ENCODE measurements around the gene PSMA2. TPM values are rescaled to one million over a fixed set of nuclear protein-coding genes. Genes with fewer than 3 reads are reported as not detected.

The PSMA2 gene
- total RNA-seq, 2 donors from 2014 or later = 42.1 to 49.8 TPM

DNA sequence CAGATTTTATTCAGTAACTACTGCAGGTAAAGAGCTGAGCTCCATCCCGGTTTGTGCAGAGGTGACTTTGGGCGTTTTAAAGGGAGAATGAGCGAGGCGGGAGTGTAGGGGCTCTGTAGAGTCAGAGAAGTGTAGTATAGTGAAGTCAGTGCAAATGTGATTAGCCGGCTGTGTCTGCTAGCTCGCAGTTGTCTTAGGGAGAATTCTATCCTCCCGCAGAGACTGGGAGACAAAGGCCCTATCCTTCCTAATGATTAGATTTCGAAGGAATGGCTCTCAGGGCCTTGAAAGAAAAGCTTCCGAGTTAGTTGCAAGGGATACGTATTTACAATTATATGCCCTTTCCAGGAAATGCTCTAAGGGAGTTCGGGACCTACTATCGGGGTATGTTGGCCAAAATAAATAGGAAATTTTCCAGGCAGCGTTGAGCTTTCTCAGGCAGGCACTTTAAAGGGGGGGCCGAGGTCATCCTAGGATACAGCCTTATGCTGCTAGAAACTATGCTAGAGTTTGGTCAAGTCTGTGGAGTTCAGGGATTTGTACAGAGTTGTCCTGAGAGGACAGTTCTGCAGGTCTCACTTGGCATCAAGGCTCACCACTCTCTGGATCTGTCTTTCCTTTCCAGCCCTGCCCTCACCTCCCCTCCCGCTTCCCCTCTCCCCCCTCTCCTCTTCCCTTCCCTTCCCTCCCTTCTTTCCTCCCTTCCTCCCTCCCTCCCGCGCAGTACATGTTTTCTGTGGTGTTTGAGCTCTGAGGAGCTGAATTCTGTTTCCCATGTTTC, 1.0 kb upstream of the PSMA2 start:
- H3K36me3 Mint-ChIP-seq (ENCODE audit: low read depth) = peaks cover 9% of the 10 kb centered on the region
- no peaks in the 10 kb centered on the region for H3K9me3 ChIP-seq (ENCODE audit: control insufficient read depth, low read length, poor library complexity, severe bottlenecking)
- H3K27me3 Mint-ChIP-seq = no peaks in the 10 kb centered on the region
- ATAC-seq = no peak
- H3K27ac Mint-ChIP-seq = peak overlapping the region; percentile 98
- H3K4me1 Mint-ChIP-seq = peaks cover 40% of the 10 kb centered on the region
- DNase-seq = no peak
- H3K4me3 Mint-ChIP-seq = peak overlapping the region; percentile 100

DNA sequence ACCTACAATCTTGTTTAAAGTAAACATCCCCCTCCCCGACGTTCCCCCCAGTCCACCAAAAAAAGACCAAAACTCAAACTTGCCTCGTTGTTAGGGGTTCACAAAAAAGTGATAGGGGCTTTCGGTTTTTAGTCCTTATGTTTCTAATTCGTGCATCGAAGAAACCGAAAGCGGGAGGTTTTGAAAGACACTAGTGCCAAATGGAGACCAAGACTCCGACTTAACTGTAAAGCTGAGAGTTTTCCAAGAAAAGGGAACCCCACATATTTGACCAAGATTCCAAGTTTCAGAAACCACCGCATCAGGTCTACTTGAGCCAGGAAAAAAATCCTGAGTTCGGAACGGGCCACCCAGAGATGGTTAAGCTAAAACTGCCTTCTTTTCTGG, 534 bp downstream of the PSMA2 start:
- Mint-ChIP-seq H3K4me3 (peak overlapping the region; percentile 100), H3K4me1 (peaks cover 37% of the 10 kb centered on the region), H3K27me3 (no peaks in the 10 kb centered on the region), H3K27ac (peak overlapping the region; percentile 98), H3K36me3 (ENCODE audit: low read depth) (peaks cover 6% of the 10 kb centered on the region)
- no peaks in the 10 kb centered on the region for H3K9me3 ChIP-seq (ENCODE audit: control insufficient read depth, low read length, poor library complexity, severe bottlenecking)
- ATAC-seq (no peak), DNase-seq (no peak)

DNA sequence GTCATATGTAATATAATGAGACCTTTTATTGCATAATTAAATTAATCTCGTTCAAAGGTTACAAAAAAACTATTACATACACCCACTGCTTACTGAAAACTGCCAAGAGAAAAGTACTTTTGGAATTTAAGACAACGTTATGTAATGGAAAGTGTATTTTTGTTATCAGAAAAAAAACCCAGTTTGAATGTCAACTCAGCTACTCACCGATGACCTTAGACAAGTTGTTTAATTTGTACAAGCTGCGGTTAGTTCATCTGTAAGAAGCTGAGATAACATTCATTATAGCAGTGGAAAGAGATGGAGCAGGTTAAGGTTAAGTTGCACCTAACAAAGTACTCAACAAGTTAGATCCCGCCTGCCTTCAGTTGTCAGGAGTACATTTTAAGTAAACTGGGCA, 1.1 kb downstream of the PSMA2 start:
- peaks cover 6% of the 10 kb centered on the region for H3K36me3 Mint-ChIP-seq (ENCODE audit: low read depth)
- ATAC-seq (no peak), DNase-seq (no peak)
- peak overlapping the region; percentile 98 for H3K27ac Mint-ChIP-seq
- no peaks in the 10 kb centered on the region for H3K27me3 Mint-ChIP-seq
- H3K4me1 Mint-ChIP-seq = peaks cover 37% of the 10 kb centered on the region
- H3K4me3 Mint-ChIP-seq = peak overlapping the region; percentile 100
- H3K9me3 ChIP-seq (ENCODE audit: control insufficient read depth, low read length, poor library complexity, severe bottlenecking) = no peaks in the 10 kb centered on the region

DNA sequence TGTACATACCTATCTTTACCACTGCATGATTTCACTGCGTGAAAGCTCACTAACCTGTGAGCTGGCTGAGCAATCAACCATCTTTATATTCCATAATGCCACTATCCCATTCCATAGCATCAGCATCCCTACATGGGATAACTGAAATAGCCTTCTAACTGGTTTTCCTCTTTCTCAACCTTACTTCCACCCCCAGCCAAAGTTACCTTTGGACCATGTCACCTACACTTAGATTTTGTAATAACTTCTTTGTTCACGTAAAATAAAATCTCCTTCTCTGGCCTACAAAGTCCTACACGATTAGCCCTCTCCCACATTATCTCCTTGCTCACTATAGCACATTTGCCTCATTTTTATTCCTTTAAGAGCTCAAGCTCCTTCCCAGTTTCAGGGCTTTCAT, 2.5 kb downstream of the PSMA2 start:
- peaks cover 46% of the 10 kb centered on the region for H3K4me1 Mint-ChIP-seq
- H3K36me3 Mint-ChIP-seq (ENCODE audit: low read depth) = peaks cover 4% of the 10 kb centered on the region
- H3K27me3 Mint-ChIP-seq = no peaks in the 10 kb centered on the region
- no peaks in the 10 kb centered on the region for H3K9me3 ChIP-seq (ENCODE audit: control insufficient read depth, low read length, poor library complexity, severe bottlenecking)
- DNase-seq (no peak), ATAC-seq (no peak)
- peak overlapping the region; percentile 98 for H3K27ac Mint-ChIP-seq
- H3K4me3 Mint-ChIP-seq = peak overlapping the region; percentile 81

DNA sequence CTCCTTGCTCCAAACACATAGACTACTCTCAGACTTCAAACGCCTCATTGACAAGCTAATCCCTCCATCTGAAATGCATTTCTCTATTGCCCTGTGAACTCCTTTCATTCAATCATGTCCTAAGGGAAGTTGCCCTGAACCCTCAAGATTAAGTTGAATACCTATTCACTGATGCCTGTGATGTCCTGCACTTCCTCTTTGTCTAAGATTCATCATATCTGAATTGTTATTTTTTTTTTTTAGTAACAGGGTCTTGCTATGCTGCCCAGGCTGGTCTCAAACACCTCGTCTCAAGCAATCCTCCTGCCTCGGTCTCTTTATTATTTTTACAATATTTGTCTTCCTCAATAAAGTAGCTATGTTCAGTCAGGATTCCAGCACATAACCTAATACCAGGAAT, 3.2 kb downstream of the PSMA2 start:
- Mint-ChIP-seq H3K27ac (peak overlapping the region; percentile 98), H3K4me3 (no peak overlapping the region), H3K36me3 (ENCODE audit: low read depth) (peaks cover 4% of the 10 kb centered on the region), H3K27me3 (no peaks in the 10 kb centered on the region), H3K4me1 (peaks cover 42% of the 10 kb centered on the region)
- ATAC-seq = no peak
- no peaks in the 10 kb centered on the region for H3K9me3 ChIP-seq (ENCODE audit: control insufficient read depth, low read length, poor library complexity, severe bottlenecking)
- no peak for DNase-seq

DNA sequence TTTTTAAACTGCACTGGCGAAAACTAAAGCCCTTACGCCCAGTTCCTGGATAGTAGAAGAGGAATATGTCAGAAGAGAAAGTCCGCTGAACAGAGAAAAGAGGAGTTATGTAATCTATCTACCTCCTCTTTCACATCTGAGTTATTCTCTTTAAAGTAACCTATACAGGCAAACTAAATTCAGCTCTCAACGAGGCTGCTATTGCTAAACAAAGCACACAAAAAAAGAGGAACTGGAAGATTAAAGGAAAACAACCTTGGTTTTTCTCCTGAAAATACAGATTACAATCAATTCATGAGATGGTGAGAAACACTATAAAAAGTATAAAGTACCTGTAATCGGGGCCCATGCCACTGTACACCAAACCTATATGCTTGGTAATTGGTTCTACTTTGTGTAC, 5.8 kb downstream of the PSMA2 start:
- no peak overlapping the region for H3K27ac Mint-ChIP-seq
- no peaks in the 10 kb centered on the region for H3K27me3 Mint-ChIP-seq
- peaks cover 28% of the 10 kb centered on the region for H3K4me1 Mint-ChIP-seq
- ATAC-seq = no peak
- peaks cover 3% of the 10 kb centered on the region for H3K36me3 Mint-ChIP-seq (ENCODE audit: low read depth)
- no peak for DNase-seq
- H3K4me3 Mint-ChIP-seq = no peak overlapping the region
- H3K9me3 ChIP-seq (ENCODE audit: control insufficient read depth, low read length, poor library complexity, severe bottlenecking) = no peaks in the 10 kb centered on the region

DNA sequence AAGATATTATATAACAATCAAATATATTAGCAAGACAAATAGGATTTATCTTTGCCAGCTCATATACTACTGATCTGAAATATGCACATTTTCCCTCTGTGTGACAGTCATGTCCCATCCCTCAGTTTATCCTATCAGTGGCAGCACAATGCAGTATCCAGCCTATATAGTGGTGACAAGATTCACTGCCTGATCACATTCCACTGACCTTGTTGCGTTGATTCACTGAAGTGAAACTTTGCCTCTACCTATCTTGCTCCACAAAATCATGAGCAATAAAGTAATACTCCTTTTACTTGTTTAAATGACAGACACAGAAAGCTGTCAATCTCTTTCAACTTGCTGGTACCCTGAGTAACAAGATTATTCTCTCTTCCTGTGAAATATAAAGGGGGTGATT, 6.3 kb downstream of the PSMA2 start:
- Mint-ChIP-seq H3K27ac (peak overlapping the region; percentile 63), H3K4me3 (no peak overlapping the region)

DNA sequence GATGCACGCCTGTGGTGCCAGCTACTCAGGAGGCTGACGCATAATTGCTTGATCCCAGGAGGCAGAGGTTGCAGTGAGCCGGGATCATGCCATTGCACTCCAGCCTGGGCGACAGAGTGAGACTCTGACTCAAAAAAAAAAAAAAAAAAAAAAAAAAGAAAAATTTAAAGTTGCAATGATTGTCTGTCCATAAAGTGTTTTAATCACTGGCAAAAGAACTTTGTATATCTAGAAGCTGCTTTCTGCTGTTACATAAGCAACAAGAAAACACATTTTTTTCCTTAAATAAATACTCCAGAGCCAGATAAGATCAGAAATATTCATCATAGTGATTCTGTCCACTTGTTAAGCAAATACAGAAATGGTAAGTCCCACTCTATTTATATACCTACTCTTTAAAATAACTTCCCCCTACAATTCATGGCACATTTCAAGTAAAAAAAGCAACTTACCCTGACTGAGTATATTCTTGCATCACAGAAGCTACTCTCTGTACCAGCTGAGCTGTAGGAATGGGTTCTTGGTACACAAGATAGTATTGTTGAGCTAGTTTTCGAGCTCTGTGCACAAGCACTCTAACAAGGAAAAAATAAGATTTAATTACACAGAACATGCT, 7.6 kb downstream of the PSMA2 start:
- peaks cover 24% of the 10 kb centered on the region for H3K4me1 Mint-ChIP-seq
- H3K36me3 Mint-ChIP-seq (ENCODE audit: low read depth) = peaks cover 8% of the 10 kb centered on the region
- H3K27me3 Mint-ChIP-seq = no peaks in the 10 kb centered on the region
- no peaks in the 10 kb centered on the region for H3K9me3 ChIP-seq (ENCODE audit: control insufficient read depth, low read length, poor library complexity, severe bottlenecking)
- peak overlapping the region; percentile 63 for H3K27ac Mint-ChIP-seq
- no peak for DNase-seq
- ATAC-seq = no peak
- H3K4me3 Mint-ChIP-seq = no peak overlapping the region

More for the DNA sequence above, 6.3 kb downstream of the PSMA2 start:
- no peaks in the 10 kb centered on the region for H3K27me3 Mint-ChIP-seq
- ATAC-seq (no peak), DNase-seq (no peak)
- H3K4me1 Mint-ChIP-seq = peaks cover 30% of the 10 kb centered on the region
- no peaks in the 10 kb centered on the region for H3K9me3 ChIP-seq (ENCODE audit: control insufficient read depth, low read length, poor library complexity, severe bottlenecking)
- peaks cover 3% of the 10 kb centered on the region for H3K36me3 Mint-ChIP-seq (ENCODE audit: low read depth)

DNA sequence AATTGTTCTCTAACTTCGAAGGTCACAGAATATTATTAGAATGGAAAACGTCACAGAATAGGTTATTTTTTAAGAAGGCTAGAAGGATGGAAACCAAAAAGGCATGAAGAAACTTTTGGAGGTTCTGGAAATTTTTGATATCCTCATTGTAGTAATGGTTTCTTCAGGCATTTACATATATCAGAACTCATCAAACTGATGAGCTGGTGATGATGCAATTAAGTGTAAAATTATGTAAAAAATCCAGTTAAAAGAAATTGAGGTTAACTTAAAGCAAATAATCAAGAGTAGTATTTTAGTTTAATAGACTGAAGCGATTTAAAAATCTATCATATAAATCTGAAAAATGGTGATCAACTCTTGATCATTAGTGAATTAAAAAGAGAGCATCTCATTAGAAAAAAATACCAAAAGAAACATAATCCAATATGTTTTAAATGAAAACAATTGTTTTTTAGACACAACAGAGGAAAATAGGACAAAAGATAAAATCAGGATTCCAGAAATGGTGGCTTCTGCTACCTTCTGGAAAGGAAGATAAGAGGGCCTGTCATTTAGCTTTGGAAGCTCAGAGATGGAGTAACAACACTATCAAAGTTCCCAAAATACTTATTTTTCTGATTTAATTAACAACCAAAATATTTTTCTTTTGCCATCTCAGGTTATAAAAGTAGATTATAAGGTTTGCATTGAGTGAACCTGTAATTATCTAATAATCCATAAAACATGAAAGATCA, 9.8 kb downstream of the PSMA2 start:
- peaks cover 14% of the 10 kb centered on the region for H3K4me1 Mint-ChIP-seq
- no peak for ATAC-seq
- H3K27me3 Mint-ChIP-seq = no peaks in the 10 kb centered on the region
- no peaks in the 10 kb centered on the region for H3K9me3 ChIP-seq (ENCODE audit: control insufficient read depth, low read length, poor library complexity, severe bottlenecking)
- H3K36me3 Mint-ChIP-seq (ENCODE audit: low read depth) = peaks cover 8% of the 10 kb centered on the region
- no peak overlapping the region for H3K4me3 Mint-ChIP-seq
- no peak for DNase-seq
- H3K27ac Mint-ChIP-seq = no peak overlapping the region

DNA sequence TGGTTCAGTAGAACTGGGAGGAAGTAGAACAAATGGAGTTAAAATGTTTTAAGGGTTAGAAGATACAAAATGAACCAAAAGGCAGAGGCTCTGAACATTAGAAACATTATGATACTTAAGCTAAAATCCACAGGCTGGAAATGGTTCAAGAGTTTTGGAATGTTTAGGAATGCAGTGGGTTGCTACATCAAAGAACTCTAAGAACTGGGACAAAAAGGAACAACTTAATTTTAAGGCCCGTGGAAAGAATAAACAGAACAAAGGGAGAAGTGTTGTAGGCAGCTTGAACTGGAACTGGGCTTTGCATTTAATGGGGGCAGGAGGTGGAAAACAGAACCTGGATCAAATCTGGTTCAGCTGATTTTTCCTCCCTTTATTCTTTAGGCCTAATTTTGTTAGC, 16.6 kb downstream of the PSMA2 start:
- no peaks in the 10 kb centered on the region for H3K27me3 Mint-ChIP-seq
- ATAC-seq = no peak
- H3K9me3 ChIP-seq (ENCODE audit: control insufficient read depth, low read length, poor library complexity, severe bottlenecking) = no peaks in the 10 kb centered on the region
- H3K36me3 Mint-ChIP-seq (ENCODE audit: low read depth) = peaks cover 5% of the 10 kb centered on the region
- H3K27ac Mint-ChIP-seq = peak overlapping the region; percentile 21
- no peak overlapping the region for H3K4me3 Mint-ChIP-seq
- peaks cover 9% of the 10 kb centered on the region for H3K4me1 Mint-ChIP-seq
- DNase-seq = no peak

DNA sequence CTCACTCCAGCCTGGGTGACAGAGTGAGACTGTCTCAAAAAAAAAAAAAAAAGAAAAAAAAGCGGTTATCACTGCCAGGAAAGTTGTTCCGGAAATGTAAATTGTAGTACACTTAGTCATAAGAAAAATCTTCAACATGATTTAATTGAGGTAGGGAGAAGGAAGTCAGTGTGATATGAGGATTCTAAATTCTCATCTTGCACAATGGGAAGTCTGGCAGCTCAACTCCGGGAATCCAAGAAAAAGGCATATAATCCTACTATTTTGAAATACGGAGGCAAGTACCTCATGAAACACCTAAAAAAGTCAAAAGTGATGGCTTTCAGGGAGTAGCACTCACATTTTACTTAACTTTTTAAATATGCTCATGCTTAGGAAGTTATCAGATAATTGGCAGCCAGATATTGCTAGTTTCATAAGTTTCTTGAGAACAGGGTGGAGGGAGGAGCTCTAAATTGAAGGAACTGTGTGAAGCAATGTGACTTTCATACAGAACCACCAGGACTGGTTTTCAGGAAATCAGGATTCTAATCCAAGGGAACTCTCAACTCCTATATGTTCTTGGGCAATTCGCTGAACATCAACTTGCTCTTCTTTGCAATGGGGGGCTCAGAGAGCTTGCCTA, 17.4 kb downstream of the PSMA2 start:
- Mint-ChIP-seq H3K4me3 (no peak overlapping the region), H3K4me1 (peaks cover 9% of the 10 kb centered on the region)

DNA sequence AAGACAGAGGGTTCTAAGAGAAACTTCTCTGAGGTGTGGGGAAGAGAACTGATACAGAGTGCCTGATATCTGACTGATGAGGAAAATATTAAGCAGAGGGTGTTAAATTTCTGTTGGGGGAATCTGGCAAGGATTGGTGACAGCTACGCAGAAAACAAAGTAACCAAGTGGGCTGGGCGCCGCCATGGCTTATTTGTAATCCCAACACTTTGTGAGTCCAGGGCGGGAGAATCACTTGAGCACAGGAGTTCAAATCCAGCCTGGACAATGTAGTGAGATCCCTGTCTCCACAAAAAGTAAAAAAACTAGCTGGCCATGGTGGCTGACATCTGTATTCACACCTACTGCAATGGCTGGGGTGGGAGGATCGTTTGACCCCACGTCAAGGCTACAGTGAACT, 18.0 kb downstream of the PSMA2 start:
- Mint-ChIP-seq H3K4me3 (no peak overlapping the region), H3K36me3 (ENCODE audit: low read depth) (no peaks in the 10 kb centered on the region), H3K27ac (peak overlapping the region; percentile 82), H3K4me1 (peaks cover 9% of the 10 kb centered on the region), H3K27me3 (no peaks in the 10 kb centered on the region)
- ATAC-seq (no peak), DNase-seq (no peak)
- no peaks in the 10 kb centered on the region for H3K9me3 ChIP-seq (ENCODE audit: control insufficient read depth, low read length, poor library complexity, severe bottlenecking)

More for the DNA sequence above, 17.4 kb downstream of the PSMA2 start:
- ATAC-seq = no peak
- Mint-ChIP-seq H3K27me3 (no peaks in the 10 kb centered on the region), H3K27ac (peak overlapping the region; percentile 32), H3K36me3 (ENCODE audit: low read depth) (no peaks in the 10 kb centered on the region)
- no peaks in the 10 kb centered on the region for H3K9me3 ChIP-seq (ENCODE audit: control insufficient read depth, low read length, poor library complexity, severe bottlenecking)
- no peak for DNase-seq

DNA sequence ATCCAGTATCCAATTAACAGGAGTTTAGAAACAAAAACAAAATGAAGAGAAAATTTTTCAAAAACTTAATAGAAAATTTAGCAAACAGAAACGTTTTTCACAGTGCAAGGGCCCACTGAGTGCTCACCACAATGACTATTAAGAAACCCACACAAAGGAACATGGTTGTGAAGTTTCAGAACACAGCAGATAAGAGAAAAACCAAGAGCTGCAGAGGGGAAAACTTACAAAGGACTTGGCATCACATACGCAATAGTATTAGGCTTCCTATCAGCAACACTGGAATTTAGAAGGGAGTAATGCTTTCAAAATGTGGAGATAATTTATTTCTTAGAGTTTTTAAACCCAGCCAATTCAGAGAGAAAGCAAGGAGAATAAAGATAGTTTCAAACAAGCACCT, 18.4 kb downstream of the PSMA2 start:
- H3K27me3 Mint-ChIP-seq = no peaks in the 10 kb centered on the region
- no peak for DNase-seq
- no peaks in the 10 kb centered on the region for H3K9me3 ChIP-seq (ENCODE audit: control insufficient read depth, low read length, poor library complexity, severe bottlenecking)
- ATAC-seq = no peak
- H3K4me1 Mint-ChIP-seq = peaks cover 9% of the 10 kb centered on the region
- H3K27ac Mint-ChIP-seq = peak overlapping the region; percentile 82
- H3K4me3 Mint-ChIP-seq = no peak overlapping the region
- no peaks in the 10 kb centered on the region for H3K36me3 Mint-ChIP-seq (ENCODE audit: low read depth)

Data from T-helper 17 cell (primary cell).